ENCODE results near the gene BPIFB1. TPM values are rescaled to one million over a fixed set of nuclear protein-coding genes. Genes with fewer than 3 reads are reported as not detected.
A peak's percentile ranks its signal among the peaks of the same experiment; 100 is the strongest.

The BPIFB1 gene
- total and polyA plus RNA-seq, 9 of the 15 experiments (the other 6 are each of a cell fraction or from before 2014, with no cell fraction given), result not detected

DNA sequence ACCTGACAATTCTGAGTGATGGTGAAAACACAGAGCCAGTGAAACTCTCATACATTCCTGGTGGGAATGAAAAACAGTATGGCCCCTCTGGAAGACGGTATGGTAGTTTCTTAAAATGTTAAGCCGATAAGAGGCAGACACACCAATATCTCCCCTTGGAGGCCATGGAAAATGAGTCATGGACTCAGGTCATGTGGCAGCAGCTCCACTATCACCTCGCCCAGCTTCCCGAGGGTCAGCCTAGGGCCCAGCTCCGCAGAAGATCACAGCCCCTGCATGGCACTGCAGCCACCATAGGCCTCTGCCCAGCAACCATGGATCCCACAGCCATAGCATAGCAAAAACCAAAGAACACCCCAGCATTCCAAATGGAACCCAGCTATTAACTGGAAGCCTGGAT, 25.8 kb upstream of the BPIFB1 start (continued):
- TF ChIP-seq HIVEP1 (CRISPR knock-in tag; IDR thresholded peaks at IDR 0.05) (no peak), MAZ (CRISPR knock-in tag; conservative IDR thresholded peaks at IDR 0.05 in 1 of 2, IDR thresholded peaks at IDR 0.05 in 1 of 2) (no peak), TCF3 (CRISPR knock-in tag; IDR thresholded peaks at IDR 0.05) (peak; percentile 77), E2F3 (CRISPR knock-in tag; IDR thresholded peaks at IDR 0.05) (no peak), PCBP2 (IDR thresholded peaks at IDR 0.05; ENCODE audit: low read depth, low read length, poor library complexity, severe bottlenecking) (no peak), DPF2 (IDR thresholded peaks at IDR 0.05) (peak; percentile 68), CXXC5 (CRISPR knock-in tag; IDR thresholded peaks at IDR 0.05) (peak; percentile 39; the same call in 1 of the 2 replicates), FOXM1 (IDR thresholded peaks at IDR 0.05; ENCODE audit: low read depth) (no peak), FOXM1 (CRISPR knock-in tag; IDR thresholded peaks at IDR 0.05; ENCODE audit: low read depth) (no peak), KLF10 (CRISPR knock-in tag; IDR thresholded peaks at IDR 0.05) (no peak)
- TF ChIP-seq, protein P1, sequence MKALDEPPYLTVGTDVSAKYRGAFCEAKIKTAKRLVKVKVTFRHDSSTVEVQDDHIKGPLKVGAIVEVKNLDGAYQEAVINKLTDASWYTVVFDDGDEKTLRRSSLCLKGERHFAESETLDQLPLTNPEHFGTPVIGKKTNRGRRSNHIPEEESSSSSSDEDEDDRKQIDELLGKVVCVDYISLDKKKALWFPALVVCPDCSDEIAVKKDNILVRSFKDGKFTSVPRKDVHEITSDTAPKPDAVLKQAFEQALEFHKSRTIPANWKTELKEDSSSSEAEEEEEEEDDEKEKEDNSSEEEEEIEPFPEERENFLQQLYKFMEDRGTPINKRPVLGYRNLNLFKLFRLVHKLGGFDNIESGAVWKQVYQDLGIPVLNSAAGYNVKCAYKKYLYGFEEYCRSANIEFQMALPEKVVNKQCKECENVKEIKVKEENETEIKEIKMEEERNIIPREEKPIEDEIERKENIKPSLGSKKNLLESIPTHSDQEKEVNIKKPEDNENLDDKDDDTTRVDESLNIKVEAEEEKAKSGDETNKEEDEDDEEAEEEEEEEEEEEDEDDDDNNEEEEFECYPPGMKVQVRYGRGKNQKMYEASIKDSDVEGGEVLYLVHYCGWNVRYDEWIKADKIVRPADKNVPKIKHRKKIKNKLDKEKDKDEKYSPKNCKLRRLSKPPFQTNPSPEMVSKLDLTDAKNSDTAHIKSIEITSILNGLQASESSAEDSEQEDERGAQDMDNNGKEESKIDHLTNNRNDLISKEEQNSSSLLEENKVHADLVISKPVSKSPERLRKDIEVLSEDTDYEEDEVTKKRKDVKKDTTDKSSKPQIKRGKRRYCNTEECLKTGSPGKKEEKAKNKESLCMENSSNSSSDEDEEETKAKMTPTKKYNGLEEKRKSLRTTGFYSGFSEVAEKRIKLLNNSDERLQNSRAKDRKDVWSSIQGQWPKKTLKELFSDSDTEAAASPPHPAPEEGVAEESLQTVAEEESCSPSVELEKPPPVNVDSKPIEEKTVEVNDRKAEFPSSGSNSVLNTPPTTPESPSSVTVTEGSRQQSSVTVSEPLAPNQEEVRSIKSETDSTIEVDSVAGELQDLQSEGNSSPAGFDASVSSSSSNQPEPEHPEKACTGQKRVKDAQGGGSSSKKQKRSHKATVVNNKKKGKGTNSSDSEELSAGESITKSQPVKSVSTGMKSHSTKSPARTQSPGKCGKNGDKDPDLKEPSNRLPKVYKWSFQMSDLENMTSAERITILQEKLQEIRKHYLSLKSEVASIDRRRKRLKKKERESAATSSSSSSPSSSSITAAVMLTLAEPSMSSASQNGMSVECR (CRISPR knock-in tag; IDR thresholded peaks at IDR 0.05), result no peak
- TF ChIP-seq, protein P2, sequence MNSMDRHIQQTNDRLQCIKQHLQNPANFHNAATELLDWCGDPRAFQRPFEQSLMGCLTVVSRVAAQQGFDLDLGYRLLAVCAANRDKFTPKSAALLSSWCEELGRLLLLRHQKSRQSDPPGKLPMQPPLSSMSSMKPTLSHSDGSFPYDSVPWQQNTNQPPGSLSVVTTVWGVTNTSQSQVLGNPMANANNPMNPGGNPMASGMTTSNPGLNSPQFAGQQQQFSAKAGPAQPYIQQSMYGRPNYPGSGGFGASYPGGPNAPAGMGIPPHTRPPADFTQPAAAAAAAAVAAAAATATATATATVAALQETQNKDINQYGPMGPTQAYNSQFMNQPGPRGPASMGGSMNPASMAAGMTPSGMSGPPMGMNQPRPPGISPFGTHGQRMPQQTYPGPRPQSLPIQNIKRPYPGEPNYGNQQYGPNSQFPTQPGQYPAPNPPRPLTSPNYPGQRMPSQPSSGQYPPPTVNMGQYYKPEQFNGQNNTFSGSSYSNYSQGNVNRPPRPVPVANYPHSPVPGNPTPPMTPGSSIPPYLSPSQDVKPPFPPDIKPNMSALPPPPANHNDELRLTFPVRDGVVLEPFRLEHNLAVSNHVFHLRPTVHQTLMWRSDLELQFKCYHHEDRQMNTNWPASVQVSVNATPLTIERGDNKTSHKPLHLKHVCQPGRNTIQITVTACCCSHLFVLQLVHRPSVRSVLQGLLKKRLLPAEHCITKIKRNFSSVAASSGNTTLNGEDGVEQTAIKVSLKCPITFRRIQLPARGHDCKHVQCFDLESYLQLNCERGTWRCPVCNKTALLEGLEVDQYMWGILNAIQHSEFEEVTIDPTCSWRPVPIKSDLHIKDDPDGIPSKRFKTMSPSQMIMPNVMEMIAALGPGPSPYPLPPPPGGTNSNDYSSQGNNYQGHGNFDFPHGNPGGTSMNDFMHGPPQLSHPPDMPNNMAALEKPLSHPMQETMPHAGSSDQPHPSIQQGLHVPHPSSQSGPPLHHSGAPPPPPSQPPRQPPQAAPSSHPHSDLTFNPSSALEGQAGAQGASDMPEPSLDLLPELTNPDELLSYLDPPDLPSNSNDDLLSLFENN (IDR thresholded peaks at IDR 0.05; ENCODE audit: low read depth in 2 of 2, low read length in 2 of 2), result no peak

All from K562 (cell line).